HFF-Myc (cell line): Measurements from ENCODE around the gene C19orf47.
A peak's percentile ranks its signal among the peaks of the same experiment; 100 is the strongest.

Experiments
- DNase-seq: peaks from one replicate; pipeline ENCODE4 v3.0.0-alpha.2; 2011; ENCODE audit warnings: low read depth; ENCODE audit errors: extremely low read depth
- H3K4me3 ChIP-seq: replicated peaks from 2 replicates; pipeline ENCODE4 v1.5.1; 2011; ENCODE audit warnings: low read depth, mild to moderate bottlenecking, control low read depth, low read length
- CTCF ChIP-seq: IDR thresholded peaks from 2 replicates; pipeline ENCODE4 v1.5.1; 2012; ENCODE audit warnings: mild to moderate bottlenecking, low read depth, low read length, control low read depth; ENCODE audit errors: missing control alignments

The C19orf47 gene

GRCh38 chr19:40348125-40348913, at the start of gene C19orf47, which contains the start of gene PLD3:
TSS of gene C19orf47 (minus strand) at chr19:40348397. CDS start at chr19:40341857, 6,540 bp downstream.
TSS of gene PLD3 (plus strand) at chr19:40348695. CDS start at chr19:40366484, 17,789 bp downstream.
- peak; percentile 95 for DNase-seq

GRCh38 chr19:40397568-40397906, 49.3 kb upstream of the C19orf47 start:
- TF ChIP-seq CTCF = no peak
- no peak for DNase-seq
- no peak overlapping the region for H3K4me3 ChIP-seq

More at GRCh38 chr19:40348125-40348913, at the start of gene C19orf47, which contains the start of gene PLD3:
- H3K4me3 ChIP-seq = peak within 1 kb of the TSS; percentile 64
- no peak for TF ChIP-seq CTCF

- no peak overlapping the region for H3K4me3 ChIP-seq
- DNase-seq = no peak
- TF ChIP-seq CTCF = no peak
These were observed 48.8 kb upstream of the C19orf47 start for GRCh38 chr19:40396886-40397567.

- no peak overlapping the region for H3K4me3 ChIP-seq
- DNase-seq = no peak
- TF ChIP-seq CTCF = no peak
These were observed 47.8 kb upstream of the C19orf47 start for GRCh38 chr19:40395956-40396355.

- H3K4me3 ChIP-seq = no peak overlapping the region
- no peak for DNase-seq
- no peak for TF ChIP-seq CTCF
These were observed 46.6 kb upstream of the C19orf47 start for GRCh38 chr19:40394816-40395210.

- H3K4me3 ChIP-seq = no peak overlapping the region
- TF ChIP-seq CTCF = no peak
- DNase-seq = no peak
These were observed 46.0 kb upstream of the C19orf47 start for GRCh38 chr19:40393894-40394815.
